Measurements from ENCODE around the gene KDM1B.
A peak's percentile ranks its signal among the peaks of the same experiment; 100 is the strongest.

The KDM1B gene

GRCh38 chr6:18249271-18249670, 94.0 kb downstream of the KDM1B start:
- no peak for TF ChIP-seq Cebpa-rat (IDR thresholded peaks at IDR 0.05)
- Histone ChIP-seq H3K27ac (no peak overlapping the region), H3K4me2 (no peak overlapping the region), H3K4me3 (no peak overlapping the region), H3K9ac (no peak overlapping the region), H3K4me1 (no peaks in the 10 kb centered on the region), H4K20me1 (peaks cover 18 to 76% (median 51%) of the 10 kb centered on the region in 11 experiments; a peak in 20 of 22 replicates), H3K27me3 (no peaks in the 10 kb centered on the region), H3K36me3 (peaks cover 95 to 100% (median 100%) of the 10 kb centered on the region in 11 experiments), H3K9me3 (replicated peaks in 1 of 11) (no peaks in the 10 kb centered on the region)

GRCh38 chr6:18253635-18254034, 98.4 kb downstream of the KDM1B start:
- Histone ChIP-seq H3K27me3 (no peaks in the 10 kb centered on the region), H4K20me1 (peaks cover 23 to 94% (median 76%) of the 10 kb centered on the region in 11 experiments), H3K4me2 (no peak overlapping the region), H3K9me3 (replicated peaks in 1 of 11) (no peaks in the 10 kb centered on the region), H3K9ac (no peak overlapping the region), H3K36me3 (peaks cover 96 to 100% (median 100%) of the 10 kb centered on the region in 11 experiments), H3K27ac (no peak overlapping the region), H3K4me1 (peaks cover 0 to 8% (median 0%) of the 10 kb centered on the region in 10 experiments; a peak in 2 of 20 replicates), H3K4me3 (no peak overlapping the region)
- no peak for TF ChIP-seq Cebpa-rat (IDR thresholded peaks at IDR 0.05)

DNA sequence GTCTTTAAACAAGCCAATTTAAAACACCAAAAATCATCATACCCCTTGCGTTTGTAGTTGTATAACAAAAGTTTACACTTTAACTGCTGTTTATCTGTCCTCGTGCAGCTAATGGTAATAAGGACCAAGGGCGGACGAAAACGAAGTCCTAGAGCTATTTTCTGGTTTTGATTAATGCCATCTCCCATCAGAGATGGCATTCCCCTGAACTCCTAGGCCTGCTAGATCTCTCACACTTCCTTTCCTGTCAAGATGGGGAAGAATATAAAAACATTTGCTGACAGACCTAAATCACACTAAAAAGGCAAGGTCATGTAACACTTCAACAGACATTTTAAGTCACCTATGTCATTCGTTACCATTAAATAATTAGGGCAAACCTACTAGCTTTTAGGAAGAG, 99.6 kb downstream of the KDM1B start:
- H3K4me1 ChIP-seq: peaks cover 3 to 20% (median 5%) of the 10 kb centered on the region in 10 experiments; a peak in 18 of 20 replicates
- no peak overlapping the region for H3K4me3 ChIP-seq
- no peak overlapping the region for H3K9ac ChIP-seq
- TF ChIP-seq Cebpa-rat (IDR thresholded peaks at IDR 0.05): no peak
- H3K4me2 ChIP-seq: no peak overlapping the region
- H3K27me3 ChIP-seq: no peaks in the 10 kb centered on the region
- H3K36me3 ChIP-seq: peaks cover 89 to 100% (median 98%) of the 10 kb centered on the region in 11 experiments
- peaks cover 31 to 98% (median 80%) of the 10 kb centered on the region in 11 experiments for H4K20me1 ChIP-seq
- H3K27ac ChIP-seq: no peak overlapping the region; a peak in 1 of 22 replicates
- no peaks in the 10 kb centered on the region for H3K9me3 ChIP-seq (replicated peaks in 1 of 11)

DNA sequence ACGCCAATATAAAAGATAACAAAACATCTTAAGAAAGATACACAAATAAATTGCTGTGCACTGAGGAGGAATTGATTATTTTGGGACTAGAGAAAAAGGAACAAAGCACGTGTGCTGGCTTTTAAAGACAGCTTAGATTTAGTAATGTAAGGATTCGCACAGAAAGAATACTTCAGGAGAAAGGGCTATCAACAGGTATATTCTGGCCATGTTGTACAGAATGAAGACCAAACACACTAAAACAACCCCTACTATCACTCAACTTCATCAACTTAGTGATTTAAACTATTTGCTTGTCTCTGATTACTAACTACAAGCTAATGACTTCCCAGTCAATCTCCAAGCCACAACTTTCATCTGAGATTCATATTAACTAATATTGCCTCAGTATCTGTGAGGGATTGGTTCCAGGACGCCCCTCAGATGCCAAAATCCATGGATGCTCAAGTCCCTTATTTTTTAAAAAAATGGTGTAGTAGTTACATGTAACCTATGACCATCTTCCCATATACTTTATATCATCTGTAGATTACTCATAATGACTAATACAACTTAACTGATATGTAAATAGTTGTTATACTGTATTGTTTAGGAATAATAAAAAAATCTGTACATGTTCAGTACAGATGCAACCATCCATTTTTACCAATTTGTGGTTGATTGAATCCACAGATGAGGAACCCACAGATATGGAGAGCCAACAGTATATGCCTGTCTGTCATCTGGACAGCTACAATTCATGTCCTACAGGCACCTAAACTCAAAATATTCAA, 104.6 kb downstream of the KDM1B start:
- H3K9ac ChIP-seq: peak overlapping the region in 9 of 11 experiments; percentile 13 to 95 (median 67); a peak in 11 of 22 replicates
- peak overlapping the region in 1 of 10 experiments; percentile 91; a peak in 3 of 20 replicates for H3K4me3 ChIP-seq
- no peaks in the 10 kb centered on the region for H3K9me3 ChIP-seq (replicated peaks in 1 of 11)
- TF ChIP-seq Cebpa-rat (IDR thresholded peaks at IDR 0.05): no peak
- peaks cover 34 to 46% (median 36%) of the 10 kb centered on the region in 10 experiments for H3K4me1 ChIP-seq
- peaks cover 41 to 82% (median 68%) of the 10 kb centered on the region in 11 experiments for H3K36me3 ChIP-seq
- H3K27me3 ChIP-seq: no peaks in the 10 kb centered on the region
- H4K20me1 ChIP-seq: peaks cover 35 to 84% (median 75%) of the 10 kb centered on the region in 11 experiments
- peak overlapping the region; percentile 76 to 96 (median 85) for H3K4me2 ChIP-seq
- H3K27ac ChIP-seq: peak overlapping the region; percentile 48 to 99 (median 95); a peak in 17 of 22 replicates

DNA sequence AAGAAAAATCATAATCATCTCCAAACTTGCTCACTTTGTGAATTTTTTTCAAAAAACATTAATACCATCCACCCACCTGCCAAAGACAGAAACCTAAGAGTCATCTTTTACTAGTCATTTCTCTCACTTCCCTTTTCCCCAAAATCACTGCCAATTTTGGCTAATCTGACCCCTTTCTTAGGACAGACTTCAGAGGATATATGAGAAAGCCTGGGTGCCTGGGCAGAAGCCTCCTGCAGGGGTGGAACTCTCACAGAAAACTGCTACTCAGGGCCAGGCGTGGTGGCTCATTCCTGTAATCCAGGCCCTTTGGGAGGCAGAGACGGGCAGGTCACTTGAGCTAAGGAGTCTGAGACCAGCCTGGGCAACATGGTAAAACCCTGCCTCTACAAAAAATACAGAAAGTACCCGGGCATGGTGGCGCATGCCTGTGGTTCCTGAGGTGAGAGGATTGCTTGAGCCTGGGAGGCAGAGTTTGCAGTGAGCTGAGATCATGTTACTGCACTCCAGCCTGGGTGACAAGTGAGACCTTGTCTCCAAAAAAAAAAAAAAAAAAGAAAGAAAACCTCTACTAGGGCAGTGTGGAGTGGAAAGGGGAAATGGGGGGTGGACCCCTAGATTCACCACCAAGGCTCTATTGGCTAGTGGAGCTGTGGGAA, 105.4 kb downstream of the KDM1B start:
- TF ChIP-seq Cebpa-rat (IDR thresholded peaks at IDR 0.05): 0 out of 22 replicates have a peak, but pooled peaks of 1 of the 11 experiments have one; percentile 36
- Histone ChIP-seq H4K20me1 (peaks cover 35 to 78% (median 69%) of the 10 kb centered on the region in 11 experiments), H3K27me3 (no peaks in the 10 kb centered on the region), H3K4me1 (peaks cover 41 to 47% (median 43%) of the 10 kb centered on the region in 10 experiments), H3K4me2 (peak overlapping the region; percentile 76 to 96 (median 85)), H3K9ac (peak overlapping the region; percentile 59 to 98 (median 73); a peak in 21 of 22 replicates), H3K4me3 (peak overlapping the region; percentile 28 to 97 (median 91); a peak in 16 of 20 replicates), H3K36me3 (peaks cover 34 to 75% (median 60%) of the 10 kb centered on the region in 11 experiments), H3K27ac (peak overlapping the region; percentile 48 to 99 (median 95)), H3K9me3 (replicated peaks in 1 of 11) (peaks cover under 1 to 4% (median 3%) of the 10 kb centered on the region in 11 experiments)

GRCh38 chr6:18261877-18262276, 106.7 kb downstream of the KDM1B start:
- peaks cover 21 to 62% (median 47%) of the 10 kb centered on the region in 11 experiments for H3K36me3 ChIP-seq

GRCh38 chr6:18262702-18263417, 107.6 kb downstream of the KDM1B start:
- Histone ChIP-seq H3K4me3 (peak overlapping the region; percentile 83 to 97 (median 92)), H3K4me2 (peak overlapping the region; percentile 76 to 96 (median 85)), H3K27me3 (no peaks in the 10 kb centered on the region), H3K9ac (peak overlapping the region; percentile 93 to 98 (median 97)), H3K9me3 (replicated peaks in 1 of 11) (peaks cover 12 to 21% (median 18%) of the 10 kb centered on the region in 11 experiments), H3K36me3 (peaks cover 11 to 52% (median 38%) of the 10 kb centered on the region in 11 experiments; a peak in 21 of 22 replicates), H3K27ac (peak overlapping the region; percentile 93 to 99 (median 95)), H3K4me1 (peaks cover 43 to 47% (median 44%) of the 10 kb centered on the region in 10 experiments), H4K20me1 (peaks cover 31 to 56% (median 51%) of the 10 kb centered on the region in 11 experiments)
- no peak for TF ChIP-seq Cebpa-rat (IDR thresholded peaks at IDR 0.05)

More at GRCh38 chr6:18261877-18262276, 106.7 kb downstream of the KDM1B start:
- TF ChIP-seq Cebpa-rat (IDR thresholded peaks at IDR 0.05): no peak
- Histone ChIP-seq H3K4me2 (peak overlapping the region; percentile 76 to 96 (median 85)), H4K20me1 (peaks cover 35 to 65% (median 61%) of the 10 kb centered on the region in 11 experiments), H3K9ac (peak overlapping the region; percentile 59 to 98 (median 74); a peak in 17 of 22 replicates), H3K9me3 (replicated peaks in 1 of 11) (peaks cover 12 to 17% (median 16%) of the 10 kb centered on the region in 11 experiments), H3K27me3 (no peaks in the 10 kb centered on the region), H3K27ac (peak overlapping the region; percentile 61 to 99 (median 95); a peak in 18 of 22 replicates), H3K4me1 (peaks cover 42 to 47% (median 44%) of the 10 kb centered on the region in 10 experiments), H3K4me3 (peak overlapping the region; percentile 83 to 97 (median 92); a peak in 15 of 20 replicates)
